GM13976 (cell line): ENCODE measurements around the gene CDIPT.
A peak's percentile ranks its signal among the peaks of the same experiment; 100 is the strongest.
"Not testable (repeated sequence)": the region's sequence is repeated elsewhere in the genome, so short reads cannot be mapped to it uniquely, and the experiment has no call there.

ENCODE experiments used
- DNase-seq: peaks from one replicate; pipeline ENCODE4 v3.0.0; 2012; ENCODE audit warnings: low spot score
- in situ Hi-C: fragments of 300-500 bp; cut with MboI; formaldehyde crosslinking; loops from one replicate; pipeline ENCODE4 v1.12.0; 2022; ENCODE audit warnings: low sequenced_read_pairs, mixed read lengths, inconsistent platforms; ENCODE audit not compliant: unreplicated experiment
- TF ChIP-seq, protein P1 (sequence below): IDR thresholded peaks from 2 replicates; pipeline ENCODE4 v1.5.1; 2012; ENCODE audit warnings: borderline replicate concordance, mild to moderate bottlenecking; ENCODE audit not compliant: insufficient read depth; ENCODE audit errors: extremely low read depth, missing control alignments, control extremely low read depth

The CDIPT gene

DNA sequence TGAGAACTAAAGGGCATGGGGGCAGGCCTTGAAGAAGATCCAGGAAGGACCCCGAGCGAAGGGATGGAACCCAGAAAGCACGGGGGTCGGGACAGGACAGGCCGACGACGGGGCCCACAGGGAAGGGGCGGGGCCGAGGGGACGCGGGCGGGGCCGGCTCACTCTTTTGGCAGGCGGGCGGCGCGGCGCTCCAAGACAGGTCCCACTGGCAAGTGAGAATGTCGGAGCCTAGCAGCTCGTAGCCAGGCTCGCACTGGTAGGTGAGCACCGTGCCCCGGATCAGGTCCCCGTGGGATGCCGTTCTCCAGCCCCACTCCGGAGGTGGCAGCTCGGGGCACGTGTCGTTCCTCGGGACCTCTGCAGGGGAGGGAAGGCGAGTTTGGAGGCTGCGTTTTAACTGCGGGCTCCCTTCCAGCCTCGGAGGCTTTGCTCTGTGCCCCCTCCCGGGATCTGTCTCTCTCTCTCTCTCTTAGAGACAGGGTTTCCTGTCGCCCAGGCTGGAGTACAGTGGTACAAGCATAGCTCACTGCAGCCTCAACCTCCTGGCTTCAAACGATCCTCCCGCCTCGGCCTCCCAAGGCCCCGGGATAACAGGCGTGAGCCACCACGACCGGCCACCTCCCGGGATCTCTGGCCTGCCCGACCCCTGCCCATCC is 13.7 kb upstream of the CDIPT start:
- DNase-seq: peak; percentile 53
- in situ Hi-C loops: no loop called here
- TF ChIP-seq, protein P1, sequence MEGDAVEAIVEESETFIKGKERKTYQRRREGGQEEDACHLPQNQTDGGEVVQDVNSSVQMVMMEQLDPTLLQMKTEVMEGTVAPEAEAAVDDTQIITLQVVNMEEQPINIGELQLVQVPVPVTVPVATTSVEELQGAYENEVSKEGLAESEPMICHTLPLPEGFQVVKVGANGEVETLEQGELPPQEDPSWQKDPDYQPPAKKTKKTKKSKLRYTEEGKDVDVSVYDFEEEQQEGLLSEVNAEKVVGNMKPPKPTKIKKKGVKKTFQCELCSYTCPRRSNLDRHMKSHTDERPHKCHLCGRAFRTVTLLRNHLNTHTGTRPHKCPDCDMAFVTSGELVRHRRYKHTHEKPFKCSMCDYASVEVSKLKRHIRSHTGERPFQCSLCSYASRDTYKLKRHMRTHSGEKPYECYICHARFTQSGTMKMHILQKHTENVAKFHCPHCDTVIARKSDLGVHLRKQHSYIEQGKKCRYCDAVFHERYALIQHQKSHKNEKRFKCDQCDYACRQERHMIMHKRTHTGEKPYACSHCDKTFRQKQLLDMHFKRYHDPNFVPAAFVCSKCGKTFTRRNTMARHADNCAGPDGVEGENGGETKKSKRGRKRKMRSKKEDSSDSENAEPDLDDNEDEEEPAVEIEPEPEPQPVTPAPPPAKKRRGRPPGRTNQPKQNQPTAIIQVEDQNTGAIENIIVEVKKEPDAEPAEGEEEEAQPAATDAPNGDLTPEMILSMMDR: no peak

GRCh38 chr16:29876217-29876593 is 13.2 kb upstream of the CDIPT start:
- TF ChIP-seq, protein P1: no peak
- in situ Hi-C loops: no loop called here
- no peak for DNase-seq

- in situ Hi-C loops: no loop called here
- DNase-seq: no peak
Measured at GRCh38 chr16:29875206-29875605, 12.2 kb upstream of the CDIPT start.

GRCh38 chr16:29873319-29873718 is 10.3 kb upstream of the CDIPT start:
- no peak for DNase-seq
- in situ Hi-C loops: no loop called here
- TF ChIP-seq, protein P1: no peak

More at GRCh38 chr16:29875206-29875605, 12.2 kb upstream of the CDIPT start:
- TF ChIP-seq, protein P1: no peak

- no peak for DNase-seq
- in situ Hi-C loops: no loop called here
- TF ChIP-seq, protein P1: no peak
Measured at GRCh38 chr16:29871822-29872546, 9.0 kb upstream of the CDIPT start.

GRCh38 chr16:29869067-29869466 is 6.0 kb upstream of the CDIPT start:
- DNase-seq, in situ Hi-C loops: not testable (repeated sequence)

DNA sequence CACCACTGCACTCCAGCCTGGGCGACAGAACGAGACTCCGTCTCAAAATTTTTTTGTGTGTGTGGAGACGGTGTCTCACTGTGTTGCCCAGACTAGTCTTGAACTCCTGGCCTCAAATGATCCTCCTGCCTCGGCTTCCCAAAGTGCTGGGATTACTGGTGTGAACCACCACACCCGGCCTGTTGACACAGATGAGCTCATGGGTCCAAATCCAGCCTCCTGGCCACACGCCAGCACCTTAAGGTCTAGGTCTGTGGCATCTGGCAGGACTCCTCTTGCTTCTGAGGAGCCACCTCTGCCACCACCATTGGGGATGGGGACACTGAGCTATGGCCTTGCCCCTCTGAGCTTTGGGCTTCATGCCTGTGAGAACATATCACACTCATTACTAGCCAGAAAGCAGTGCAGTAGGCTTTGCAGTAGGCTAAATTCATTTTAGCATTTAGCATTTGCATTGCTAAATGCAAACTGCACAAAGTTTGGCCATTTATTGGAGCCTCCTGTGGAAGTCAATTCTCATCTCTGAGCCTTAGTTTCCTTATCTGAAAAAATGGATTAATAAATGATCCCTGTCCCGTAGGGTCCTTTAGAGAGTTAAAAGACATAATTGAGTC is 5.5 kb upstream of the CDIPT start:
- TF ChIP-seq, protein P1: no peak
- in situ Hi-C loops: no loop called here
- no peak for DNase-seq
